A549 (cell line): ENCODE results near the gene ATP5PO.
"Not testable (repeated sequence)": the region's sequence is repeated elsewhere in the genome, so short reads cannot be mapped to it uniquely, and the experiment has no call there.

ENCODE experiments used
- CBX8 ChIP-seq: fragments of 200-600 bp; sonication (generic); IDR thresholded peaks from 2 replicates; pipeline ENCODE4 v1.6.1; 2016
- CEBPB ChIP-seq, 2 experiments: fragments of >200 bp in 1 of 2; sonication (Bioruptor Twin) in 1 of 2; formaldehyde crosslinking in 1 of 2; IDR thresholded peaks; 2 replicates each; pipeline ENCODE4 v1.6.1; 2012 to 2016
- JUN ChIP-seq, 2 experiments: fragments of >200 bp; sonication (Bioruptor Twin); formaldehyde crosslinking; IDR thresholded peaks; 2 replicates in 1 of 2; 3 replicates in 1 of 2; pipeline ENCODE4 v1.6.1; 2016 to 2017
- KDM5A ChIP-seq: fragments of 200-600 bp; sonication (generic); IDR thresholded peaks from 2 replicates; pipeline ENCODE4 v1.6.1; 2016; ENCODE audit warnings: antibody characterized with exemption, mild to moderate bottlenecking
- MAFK ChIP-seq: fragments of 450-650 bp; IDR thresholded peaks from 2 replicates; pipeline ENCODE4 v1.6.1; 2014; ENCODE audit not compliant: partially characterized antibody
- NFE2L2 ChIP-seq: fragments of 150-350 bp; conservative IDR thresholded peaks from 2 replicates; pipeline ENCODE4 v1.6.1; 2014; ENCODE audit warnings: low read length
- NR3C1 ChIP-seq: fragments of >200 bp; sonication (Bioruptor Twin); formaldehyde crosslinking; IDR thresholded peaks from 3 replicates; pipeline ENCODE4 v1.6.1; 2017
- POLR2A ChIP-seq: IDR thresholded peaks from 2 replicates; pipeline ENCODE4 v1.6.1; 2012; ENCODE audit warnings: mild to moderate bottlenecking, low read length
- RCOR1 ChIP-seq: fragments of 150-350 bp; IDR thresholded peaks from 2 replicates; pipeline ENCODE4 v1.6.1; 2014; ENCODE audit warnings: antibody characterized with exemption, low read length, low read depth
- ZNF302 ChIP-seq: fragments of 250-450 bp; sonication (Bioruptor Pico); IDR thresholded peaks from 2 replicates; pipeline ENCODE4 v1.9.0; 2021; ENCODE audit warnings: inconsistent platforms, mild to moderate bottlenecking, moderate library complexity
- TF ChIP-seq, protein P1 (sequence below): fragments of >200 bp; sonication (Bioruptor Twin); formaldehyde crosslinking; IDR thresholded peaks from 3 replicates; pipeline ENCODE4 v1.5.1; 2016
- TF ChIP-seq, protein P2 (sequence below): IDR thresholded peaks from 2 replicates; pipeline ENCODE4 v1.6.1; 2012
- TF ChIP-seq, protein P3 (sequence below): fragments of 150-350 bp; IDR thresholded peaks from 2 replicates; pipeline ENCODE4 v1.6.1; 2014; ENCODE audit warnings: low read depth, mild to moderate bottlenecking, low read length
- TF ChIP-seq, protein P4 (sequence below): IDR thresholded peaks from 2 replicates; pipeline ENCODE4 v1.6.1; 2012; ENCODE audit warnings: low read depth, borderline replicate concordance

DNA sequence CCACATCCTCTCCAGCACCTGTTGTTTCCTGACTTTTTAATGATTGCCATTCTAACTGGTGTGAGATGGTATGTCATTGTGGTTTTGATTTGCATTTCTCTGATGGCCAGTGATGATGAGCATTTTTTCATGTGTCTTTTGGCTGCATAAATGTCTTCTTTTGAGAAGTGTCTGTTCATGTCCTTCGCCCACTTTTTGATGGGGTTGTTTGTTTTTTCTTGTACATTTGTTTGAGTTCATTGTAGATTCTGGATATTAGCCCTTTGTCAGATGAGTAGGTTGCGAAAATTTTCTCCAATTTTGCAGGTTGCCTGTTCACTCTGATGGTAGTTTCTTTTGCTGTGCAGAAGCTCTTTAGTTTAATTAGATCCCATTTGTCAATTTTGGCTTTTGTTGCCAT lies 10.6 kb upstream of the ATP5PO start:
- TF ChIP-seq POLR2A; RCOR1; KDM5A; ZNF302 (CRISPR knock-in tag); NFE2L2; MAFK; JUN (IDR thresholded peaks at IDR 0.05); CEBPB (IDR thresholded peaks at IDR 0.05); CBX8; NR3C1: not testable (repeated sequence)
- TF ChIP-seq, protein P1, sequence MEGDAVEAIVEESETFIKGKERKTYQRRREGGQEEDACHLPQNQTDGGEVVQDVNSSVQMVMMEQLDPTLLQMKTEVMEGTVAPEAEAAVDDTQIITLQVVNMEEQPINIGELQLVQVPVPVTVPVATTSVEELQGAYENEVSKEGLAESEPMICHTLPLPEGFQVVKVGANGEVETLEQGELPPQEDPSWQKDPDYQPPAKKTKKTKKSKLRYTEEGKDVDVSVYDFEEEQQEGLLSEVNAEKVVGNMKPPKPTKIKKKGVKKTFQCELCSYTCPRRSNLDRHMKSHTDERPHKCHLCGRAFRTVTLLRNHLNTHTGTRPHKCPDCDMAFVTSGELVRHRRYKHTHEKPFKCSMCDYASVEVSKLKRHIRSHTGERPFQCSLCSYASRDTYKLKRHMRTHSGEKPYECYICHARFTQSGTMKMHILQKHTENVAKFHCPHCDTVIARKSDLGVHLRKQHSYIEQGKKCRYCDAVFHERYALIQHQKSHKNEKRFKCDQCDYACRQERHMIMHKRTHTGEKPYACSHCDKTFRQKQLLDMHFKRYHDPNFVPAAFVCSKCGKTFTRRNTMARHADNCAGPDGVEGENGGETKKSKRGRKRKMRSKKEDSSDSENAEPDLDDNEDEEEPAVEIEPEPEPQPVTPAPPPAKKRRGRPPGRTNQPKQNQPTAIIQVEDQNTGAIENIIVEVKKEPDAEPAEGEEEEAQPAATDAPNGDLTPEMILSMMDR = not testable (repeated sequence)
- TF ChIP-seq, protein P2, sequence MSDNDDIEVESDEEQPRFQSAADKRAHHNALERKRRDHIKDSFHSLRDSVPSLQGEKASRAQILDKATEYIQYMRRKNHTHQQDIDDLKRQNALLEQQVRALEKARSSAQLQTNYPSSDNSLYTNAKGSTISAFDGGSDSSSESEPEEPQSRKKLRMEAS = not testable (repeated sequence)
- TF ChIP-seq, protein P3, sequence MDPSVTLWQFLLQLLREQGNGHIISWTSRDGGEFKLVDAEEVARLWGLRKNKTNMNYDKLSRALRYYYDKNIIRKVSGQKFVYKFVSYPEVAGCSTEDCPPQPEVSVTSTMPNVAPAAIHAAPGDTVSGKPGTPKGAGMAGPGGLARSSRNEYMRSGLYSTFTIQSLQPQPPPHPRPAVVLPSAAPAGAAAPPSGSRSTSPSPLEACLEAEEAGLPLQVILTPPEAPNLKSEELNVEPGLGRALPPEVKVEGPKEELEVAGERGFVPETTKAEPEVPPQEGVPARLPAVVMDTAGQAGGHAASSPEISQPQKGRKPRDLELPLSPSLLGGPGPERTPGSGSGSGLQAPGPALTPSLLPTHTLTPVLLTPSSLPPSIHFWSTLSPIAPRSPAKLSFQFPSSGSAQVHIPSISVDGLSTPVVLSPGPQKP = not testable (repeated sequence)
- TF ChIP-seq, protein P4, sequence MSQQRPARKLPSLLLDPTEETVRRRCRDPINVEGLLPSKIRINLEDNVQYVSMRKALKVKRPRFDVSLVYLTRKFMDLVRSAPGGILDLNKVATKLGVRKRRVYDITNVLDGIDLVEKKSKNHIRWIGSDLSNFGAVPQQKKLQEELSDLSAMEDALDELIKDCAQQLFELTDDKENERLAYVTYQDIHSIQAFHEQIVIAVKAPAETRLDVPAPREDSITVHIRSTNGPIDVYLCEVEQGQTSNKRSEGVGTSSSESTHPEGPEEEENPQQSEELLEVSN = not testable (repeated sequence)
